ENCODE data around the gene SOX12.
"Not testable (repeated sequence)": the region's sequence is repeated elsewhere in the genome, so short reads cannot be mapped to it uniquely, and the experiment has no call there.

SOX12 gene

DNA sequence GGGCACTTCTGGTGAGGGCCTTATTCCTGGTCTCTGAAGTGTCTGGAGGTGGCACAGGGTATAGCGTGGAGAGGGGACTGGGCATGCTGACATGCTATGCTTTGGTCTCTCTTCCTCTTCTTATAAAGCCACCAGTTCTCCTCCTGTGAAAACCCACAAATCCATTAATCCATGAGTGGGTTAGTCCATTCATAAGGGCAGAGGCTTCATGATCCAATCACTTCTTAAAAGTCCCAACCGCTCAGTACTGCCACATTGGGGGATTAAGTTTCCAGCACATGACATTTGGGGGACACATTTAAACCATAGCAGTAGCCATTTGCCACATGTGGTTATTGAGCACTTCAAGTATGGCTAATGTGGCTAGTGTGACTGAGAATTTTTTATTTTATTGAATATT lies 51.4 kb downstream of the SOX12 start:
- TF ChIP-seq EZH2phosphoT487 (IDR thresholded peaks at IDR 0.05; ENCODE audit: low read length) (no peak), EZH2 (optimal IDR thresholded peaks at IDR 0.05; ENCODE audit: low read depth, low read length) (no peak), CTCF (IDR thresholded peaks at IDR 0.05; ENCODE audit: low read length) (no peak)
- Histone ChIP-seq H3K9me2 (replicated peaks; ENCODE audit: insufficient read depth, low read length) (no peaks in the 10 kb centered on the region), H3K27ac (ENCODE audit: low read length) (no peak overlapping the region), H2AFZ (ENCODE audit: low read length) (no peak overlapping the region), H3K4me1 (ENCODE audit: low read length) (peaks cover 8% of the 10 kb centered on the region; the same call in 1 of the 2 replicates), H3K4me2 (ENCODE audit: low read depth, low read length) (no peak overlapping the region), H3K79me2 (ENCODE audit: low read length) (peaks cover 6% of the 10 kb centered on the region), H3K9ac (ENCODE audit: low read length) (no peak overlapping the region), H3K36me3 (replicated peaks; ENCODE audit: insufficient read depth, low read length) (no peaks in the 10 kb centered on the region), H3K9me3 (replicated peaks; ENCODE audit: insufficient read depth, low read length) (no peaks in the 10 kb centered on the region), H3F3A (ENCODE audit: insufficient read depth, low read length) (peaks cover 12% of the 10 kb centered on the region; the same call in 1 of the 2 replicates), H3K4me3 (ENCODE audit: low read length) (no peak overlapping the region), H4K20me1 (ENCODE audit: insufficient read depth, low read length) (no peaks in the 10 kb centered on the region), H3K27me3 (replicated peaks; ENCODE audit: insufficient read depth, low read length) (no peaks in the 10 kb centered on the region)
- no peak for DNase-seq

DNA sequence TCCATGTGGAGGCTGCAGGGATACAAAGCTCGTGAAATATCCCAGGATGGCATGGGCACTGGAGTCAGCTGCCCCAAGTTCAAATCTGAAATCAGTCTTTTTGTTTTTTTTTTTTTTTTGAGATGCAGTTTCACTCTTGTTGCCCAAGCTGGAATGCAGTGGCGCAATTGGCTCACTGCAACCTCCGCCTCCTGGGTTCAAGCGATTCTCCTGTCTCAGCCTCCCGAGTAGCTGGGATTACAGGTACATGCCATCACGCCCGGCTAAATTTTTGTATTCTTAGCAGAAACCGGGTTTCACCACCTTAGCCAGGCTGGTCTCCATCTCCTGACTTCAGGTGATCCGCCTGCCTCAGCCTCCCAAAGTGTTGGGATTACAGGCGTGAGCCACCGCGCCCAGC lies 52.2 kb downstream of the SOX12 start:
- H3K4me2 ChIP-seq (ENCODE audit: low read depth, low read length); H3K36me3 ChIP-seq (replicated peaks; ENCODE audit: insufficient read depth, low read length); H3K4me1 ChIP-seq (ENCODE audit: low read length); DNase-seq; H3K9me3 ChIP-seq (replicated peaks; ENCODE audit: insufficient read depth, low read length); H3K9me2 ChIP-seq (replicated peaks; ENCODE audit: insufficient read depth, low read length); H3K27me3 ChIP-seq (replicated peaks; ENCODE audit: insufficient read depth, low read length); H3K4me3 ChIP-seq (ENCODE audit: low read length); H2AFZ ChIP-seq (ENCODE audit: low read length); H3K27ac ChIP-seq (ENCODE audit: low read length); H3K9ac ChIP-seq (ENCODE audit: low read length); H4K20me1 ChIP-seq (ENCODE audit: insufficient read depth, low read length): not testable (repeated sequence)
- H3K79me2 ChIP-seq (ENCODE audit: low read length): peaks cover 12% of the 10 kb centered on the region
- H3F3A ChIP-seq (ENCODE audit: insufficient read depth, low read length): peaks cover 12% of the 10 kb centered on the region; the same call in 1 of the 2 replicates

- Histone ChIP-seq H3K9ac (ENCODE audit: low read length) (no peak overlapping the region), H3K4me3 (ENCODE audit: low read length) (no peak overlapping the region), H3K4me2 (ENCODE audit: low read depth, low read length) (no peak overlapping the region), H3K79me2 (ENCODE audit: low read length) (peaks cover 26% of the 10 kb centered on the region), H3K36me3 (replicated peaks; ENCODE audit: insufficient read depth, low read length) (no peaks in the 10 kb centered on the region), H3K9me2 (replicated peaks; ENCODE audit: insufficient read depth, low read length) (no peaks in the 10 kb centered on the region), H4K20me1 (ENCODE audit: insufficient read depth, low read length) (peaks cover 11% of the 10 kb centered on the region; the same call in 1 of the 2 replicates), H3K27ac (ENCODE audit: low read length) (no peak overlapping the region), H3K9me3 (replicated peaks; ENCODE audit: insufficient read depth, low read length) (no peaks in the 10 kb centered on the region), H3F3A (ENCODE audit: insufficient read depth, low read length) (peaks cover 12% of the 10 kb centered on the region; the same call in 1 of the 2 replicates), H3K4me1 (ENCODE audit: low read length) (peaks cover 13% of the 10 kb centered on the region), H3K27me3 (replicated peaks; ENCODE audit: insufficient read depth, low read length) (no peaks in the 10 kb centered on the region), H2AFZ (ENCODE audit: low read length) (no peak overlapping the region)
- DNase-seq: no peak
- TF ChIP-seq EZH2phosphoT487 (IDR thresholded peaks at IDR 0.05; ENCODE audit: low read length) (no peak), EZH2 (optimal IDR thresholded peaks at IDR 0.05; ENCODE audit: low read depth, low read length) (no peak), CTCF (IDR thresholded peaks at IDR 0.05; ENCODE audit: low read length) (no peak)
Measured at GRCh38 chr20:378961-379336, 53.6 kb downstream of the SOX12 start.

Data from MM.1S (cell line).